GM12892 (cell line): ENCODE results near the gene STK32B.

ENCODE experiments used
- DNase-seq: peaks from one replicate; pipeline ENCODE4 v3.0.0; 2011; ENCODE audit not compliant: insufficient read length
- FAIRE-seq: peaks from 2 replicates; lab custom pipeline; 2011; peaks lifted over from hg19 to GRCh38; lab: Jason Lieb, UNC
- POLR2A ChIP-seq: IDR thresholded peaks from 2 replicates; pipeline ENCODE4 v1.6.1; 2011; ENCODE audit warnings: low read depth, low read length, control low read depth
- POLR2AphosphoS5 ChIP-seq: IDR thresholded peaks from 2 replicates; pipeline ENCODE4 v1.6.1; 2011; ENCODE audit warnings: low read depth, low read length, control low read depth
- TAF1 ChIP-seq: IDR thresholded peaks from 2 replicates; pipeline ENCODE4 v1.6.1; 2011; ENCODE audit warnings: low read depth, mild to moderate bottlenecking, control low read depth, low read length, borderline replicate concordance

The STK32B gene

GRCh38 chr4:5082376-5082775 lies 31.1 kb downstream of the STK32B start:
- DNase-seq (no peak), FAIRE-seq (no peak)
- TF ChIP-seq POLR2A: no peak
- no peak for TF ChIP-seq TAF1

GRCh38 chr4:5084911-5085475 lies 33.7 kb downstream of the STK32B start:
- FAIRE-seq (no peak), DNase-seq (no peak)
- no peak for TF ChIP-seq POLR2AphosphoS5
- TF ChIP-seq TAF1: no peak
- TF ChIP-seq POLR2A: no peak

GRCh38 chr4:5086535-5086934 lies 35.3 kb downstream of the STK32B start:
- TF ChIP-seq TAF1 (no peak), POLR2A (no peak), POLR2AphosphoS5 (no peak)
- no peak for FAIRE-seq
- DNase-seq: no peak

GRCh38 chr4:5096261-5096660 lies 45.0 kb downstream of the STK32B start:
- TF ChIP-seq POLR2AphosphoS5 (no peak), TAF1 (no peak), POLR2A (no peak)
- no peak for FAIRE-seq
- no peak for DNase-seq

GRCh38 chr4:5098176-5098575 lies 46.9 kb downstream of the STK32B start:
- DNase-seq (no peak), FAIRE-seq (no peak)
- TF ChIP-seq POLR2A (no peak), TAF1 (no peak), POLR2AphosphoS5 (no peak)

GRCh38 chr4:5100336-5100735 lies 49.1 kb downstream of the STK32B start:
- FAIRE-seq (no peak), DNase-seq (no peak)
- TF ChIP-seq TAF1 (no peak), POLR2A (no peak), POLR2AphosphoS5 (no peak)

GRCh38 chr4:5100986-5101385 lies 49.7 kb downstream of the STK32B start:
- no peak for DNase-seq
- TF ChIP-seq POLR2AphosphoS5 (no peak), TAF1 (no peak), POLR2A (no peak)
- no peak for FAIRE-seq

- no peak for TF ChIP-seq POLR2A
- no peak for TF ChIP-seq POLR2AphosphoS5
- TF ChIP-seq TAF1: no peak
- no peak for FAIRE-seq
- DNase-seq: no peak
Observed at GRCh38 chr4:5101571-5101970, 50.3 kb downstream of the STK32B start.

- DNase-seq: no peak
- TF ChIP-seq POLR2A: no peak
- no peak for TF ChIP-seq TAF1
- no peak for TF ChIP-seq POLR2AphosphoS5
- FAIRE-seq: no peak
Observed at GRCh38 chr4:5110901-5111300, 59.6 kb downstream of the STK32B start.

- FAIRE-seq: no peak
- no peak for TF ChIP-seq POLR2A
- TF ChIP-seq TAF1: no peak
- no peak for TF ChIP-seq POLR2AphosphoS5
- no peak for DNase-seq
Observed at GRCh38 chr4:5112333-5113095, 61.2 kb downstream of the STK32B start.

- TF ChIP-seq POLR2A (no peak), TAF1 (no peak), POLR2AphosphoS5 (no peak)
- DNase-seq: no peak
- no peak for FAIRE-seq
Observed at GRCh38 chr4:5114950-5115349, 63.7 kb downstream of the STK32B start.

GRCh38 chr4:5118091-5118786 lies 67.0 kb downstream of the STK32B start:
- FAIRE-seq (no peak), DNase-seq (no peak)
- TF ChIP-seq POLR2AphosphoS5 (no peak), POLR2A (no peak), TAF1 (no peak)
